ENCODE results near the gene MT1G.
A peak's percentile ranks its signal among the peaks of the same experiment; 100 is the strongest.

MT1G gene

GRCh38 chr16:56697456-56698155, 29.7 kb upstream of the MT1G start:
- DNase-seq (ENCODE audit: insufficient read length, low spot score) (no peak), FAIRE-seq (no peak)
- TF ChIP-seq POLR2A (IDR thresholded peaks at IDR 0.05; ENCODE audit: low read depth, low read length) = no peak

GRCh38 chr16:56695246-56695645, 27.4 kb upstream of the MT1G start:
- FAIRE-seq = no peak
- TF ChIP-seq POLR2A (IDR thresholded peaks at IDR 0.05; ENCODE audit: low read depth, low read length) = no peak
- DNase-seq (ENCODE audit: insufficient read length, low spot score) = no peak

- TF ChIP-seq POLR2A (IDR thresholded peaks at IDR 0.05; ENCODE audit: low read depth, low read length) = no peak
- DNase-seq (ENCODE audit: insufficient read length, low spot score) (peak; percentile 73), FAIRE-seq (peak; percentile 43)
Measured at GRCh38 chr16:56691885-56692284, 24.0 kb upstream of the MT1G start.

- DNase-seq (ENCODE audit: insufficient read length, low spot score) (no peak), FAIRE-seq (no peak)
- no peak for TF ChIP-seq POLR2A (IDR thresholded peaks at IDR 0.05; ENCODE audit: low read depth, low read length)
Measured at GRCh38 chr16:56690420-56691122, 22.7 kb upstream of the MT1G start.

GRCh38 chr16:56689171-56689570, 21.3 kb upstream of the MT1G start:
- FAIRE-seq (no peak), DNase-seq (ENCODE audit: insufficient read length, low spot score) (no peak)
- no peak for TF ChIP-seq POLR2A (IDR thresholded peaks at IDR 0.05; ENCODE audit: low read depth, low read length)

- TF ChIP-seq POLR2A (IDR thresholded peaks at IDR 0.05; ENCODE audit: low read depth, low read length) = no peak
- FAIRE-seq (no peak), DNase-seq (ENCODE audit: insufficient read length, low spot score) (no peak)
Measured at GRCh38 chr16:56688762-56689161, 20.9 kb upstream of the MT1G start.

GRCh38 chr16:56686758-56687157, 18.9 kb upstream of the MT1G start:
- FAIRE-seq (no peak), DNase-seq (ENCODE audit: insufficient read length, low spot score) (no peak)
- TF ChIP-seq POLR2A (IDR thresholded peaks at IDR 0.05; ENCODE audit: low read depth, low read length) = no peak

- no peak for TF ChIP-seq POLR2A (IDR thresholded peaks at IDR 0.05; ENCODE audit: low read depth, low read length)
- no peak for DNase-seq (ENCODE audit: insufficient read length, low spot score)
- no peak for FAIRE-seq
Measured at GRCh38 chr16:56684926-56685590, 17.2 kb upstream of the MT1G start.

- peak; percentile 21; the same call in 1 of the 2 replicates for TF ChIP-seq POLR2A (IDR thresholded peaks at IDR 0.05; ENCODE audit: low read depth, low read length)
- no peak for FAIRE-seq
Measured at GRCh38 chr16:56684256-56684925, 16.5 kb upstream of the MT1G start.

GRCh38 chr16:56683424-56684172, 15.7 kb upstream of the MT1G start:
- FAIRE-seq (no peak), DNase-seq (ENCODE audit: insufficient read length, low spot score) (no peak)
- no peak for TF ChIP-seq POLR2A (IDR thresholded peaks at IDR 0.05; ENCODE audit: low read depth, low read length)

More at GRCh38 chr16:56684256-56684925, 16.5 kb upstream of the MT1G start:
- no peak for DNase-seq (ENCODE audit: insufficient read length, low spot score)

- DNase-seq (ENCODE audit: insufficient read length, low spot score) = no peak
- no peak for FAIRE-seq
- no peak for TF ChIP-seq POLR2A (IDR thresholded peaks at IDR 0.05; ENCODE audit: low read depth, low read length)
Measured at GRCh38 chr16:56682703-56683397, 15.0 kb upstream of the MT1G start.

- FAIRE-seq = no peak
- DNase-seq (ENCODE audit: insufficient read length, low spot score) = peak; percentile 89
- TF ChIP-seq POLR2A (IDR thresholded peaks at IDR 0.05; ENCODE audit: low read depth, low read length) = peak; percentile 90
Measured at GRCh38 chr16:56681939-56682702, 14.3 kb upstream of the MT1G start, which contains the start of gene MT1X. Gene MT1X (plus strand): TSS chr16:56682470. CDS start chr16:56682541, 71 bp downstream.

Data from H54 (cell line).